H1 (cell line): Measurements from ENCODE around the gene GADL1. TPM values are rescaled to one million over a fixed set of nuclear protein-coding genes. Genes with fewer than 3 reads are reported as not detected.
A peak's percentile ranks its signal among the peaks of the same experiment; 100 is the strongest.

ENCODE experiments used
- CTCF ChIA-PET: fragments of 300-600 bp; sonication (Branson Sonifier 250); formaldehyde crosslinking; loops from one replicate; lab custom pipeline; 2021; ENCODE audit not compliant: partially characterized antibody; lab: Charles Lee
- POLR2A ChIA-PET: fragments of 300-600 bp; sonication (Branson Sonifier 250); formaldehyde crosslinking; loops from one replicate; lab custom pipeline; 2021; ENCODE audit warnings: inconsistent platforms; ENCODE audit not compliant: partially characterized antibody; lab: Charles Lee
- DNase-seq, 2 experiments: peaks; one replicate each; pipeline versions ENCODE4 v3.0.0 to v3.0.0-alpha.2; 2010 to 2022; ENCODE audit warnings: low spot score in 2 of 2, low read depth in 1 of 2, mixed read lengths in 1 of 2
- FAIRE-seq: peaks from 2 replicates; lab custom pipeline; 2011; peaks lifted over from hg19 to GRCh38; lab: Jason Lieb, UNC
- H2AFZ ChIP-seq: 2 replicates; pipeline ENCODE4 v1.8.1; 2012; ENCODE audit warnings: low read length, inconsistent platforms
- H2AK5ac ChIP-seq: 2 replicates; pipeline ENCODE4 v1.6.1; 2013; ENCODE audit warnings: low read depth, low read length
- H2BK120ac ChIP-seq: replicated peaks from 2 replicates; pipeline ENCODE3; 2013; ENCODE audit warnings: low read depth, low read length, inconsistent platforms
- H2BK12ac ChIP-seq: 2 replicates; pipeline ENCODE4 v1.6.1; 2013; ENCODE audit warnings: low read depth, low read length
- H2BK15ac ChIP-seq: 2 replicates; pipeline ENCODE4 v1.6.1; 2013; ENCODE audit warnings: low read length
- H2BK20ac ChIP-seq: 2 replicates; pipeline ENCODE4 v1.6.1; 2013; ENCODE audit warnings: low read length
- H2BK5ac ChIP-seq: 2 replicates; pipeline ENCODE4 v1.6.1; 2013; ENCODE audit warnings: low read depth, low read length
- H3K14ac ChIP-seq: 2 replicates; pipeline ENCODE4 v1.6.1; 2013; ENCODE audit warnings: inconsistent platforms; ENCODE audit not compliant: insufficient read length
- H3K18ac ChIP-seq: 2 replicates; pipeline ENCODE4 v1.6.1; 2013; ENCODE audit warnings: low read length; ENCODE audit errors: extremely low read depth
- H3K23ac ChIP-seq: 2 replicates; pipeline ENCODE4 v1.6.1; 2013; ENCODE audit warnings: inconsistent platforms; ENCODE audit not compliant: insufficient read length
- H3K23me2 ChIP-seq: 2 replicates; pipeline ENCODE4 v1.6.1; 2013; ENCODE audit warnings: low read depth, low read length
- H3K27ac ChIP-seq: 2 replicates; pipeline ENCODE4 v1.6.1; 2011; ENCODE audit warnings: low read depth, low read length, inconsistent platforms
- H3K27me3 ChIP-seq, 4 experiments: replicated peaks in 1 of 4; 1 replicate in 1 of 4; 2 replicates in 3 of 4; pipeline versions ENCODE4 v1.6.1 to v1.8.1; 2011 to 2013; ENCODE audit warnings: low read length in 3 of 4, mild to moderate bottlenecking in 3 of 4, inconsistent platforms in 2 of 4, mixed read lengths in 2 of 4, moderate library complexity in 1 of 4; ENCODE audit not compliant: control insufficient read depth in 3 of 4, insufficient read depth in 3 of 4; ENCODE audit errors: extremely low read depth in 1 of 4
- H3K36me3 ChIP-seq, 4 experiments: 2 replicates each; pipeline versions ENCODE4 v1.6.1 to v1.8.1; 2011 to 2013; ENCODE audit warnings: mild to moderate bottlenecking in 4 of 4, low read length in 3 of 4, moderate library complexity in 2 of 4, control low read depth in 1 of 4, inconsistent platforms in 1 of 4; ENCODE audit not compliant: insufficient read depth in 4 of 4, control insufficient read depth in 2 of 4
- H3K4ac ChIP-seq: replicated peaks from 2 replicates; pipeline ENCODE3; 2013; ENCODE audit warnings: low read length, low read depth, mixed read lengths, inconsistent platforms; ENCODE audit not compliant: insufficient read length
- H3K4me1 ChIP-seq, 4 experiments: replicated peaks in 1 of 4; 1 replicate in 1 of 4; 2 replicates in 3 of 4; pipeline versions ENCODE4 v1.6.1 to v1.8.1; 2011 to 2013; ENCODE audit warnings: low read length in 3 of 4, inconsistent platforms in 2 of 4, mixed read lengths in 1 of 4; ENCODE audit not compliant: insufficient read depth in 4 of 4, control insufficient read depth in 3 of 4
- H3K4me2 ChIP-seq, 2 experiments: 2 replicates each; pipeline versions ENCODE4 v1.6.1 to v1.8.1; 2011 to 2013; ENCODE audit warnings: low read depth in 2 of 2, low read length in 2 of 2, control low read depth in 1 of 2, inconsistent platforms in 1 of 2, mild to moderate bottlenecking in 1 of 2; ENCODE audit not compliant: insufficient read depth in 1 of 2
- H3K4me3 ChIP-seq, 4 experiments: fragments of 200-600, 300-600 bp in 1 of 4; sonication (generic), shearing (Covaris generic), sonication (Bioruptor Twin) in 1 of 4; 2 replicates each; pipeline versions ENCODE4 v1.5.1 to v1.8.1; 2011 to 2016; ENCODE audit warnings: low read length in 4 of 4, low read depth in 3 of 4, control low read depth in 2 of 4, inconsistent platforms in 2 of 4, mild to moderate bottlenecking in 2 of 4, mixed read lengths in 1 of 4, moderate library complexity in 1 of 4; ENCODE audit not compliant: insufficient read depth in 2 of 4; ENCODE audit errors: extremely low read depth in 1 of 4
- H3K56ac ChIP-seq: replicated peaks from 2 replicates; pipeline ENCODE3; 2013; ENCODE audit warnings: low read depth, mild to moderate bottlenecking, mixed read lengths, low read length, inconsistent platforms; ENCODE audit not compliant: insufficient read length
- H3K79me1 ChIP-seq: 2 replicates; pipeline ENCODE4 v1.6.1; 2013; ENCODE audit warnings: low read depth, low read length, control low read depth
- H3K79me2 ChIP-seq, 2 experiments: 2 replicates each; pipeline versions ENCODE4 v1.6.1 to v1.8.1; 2012 to 2013; ENCODE audit warnings: low read length in 2 of 2, mild to moderate bottlenecking in 2 of 2, inconsistent platforms in 1 of 2; ENCODE audit not compliant: insufficient read depth in 2 of 2, control insufficient read depth in 1 of 2
- H3K9ac ChIP-seq, 4 experiments: replicated peaks in 1 of 4; 1 replicate in 1 of 4; 2 replicates in 3 of 4; pipeline versions ENCODE4 v1.6.1 to v1.8.1; 2011 to 2013; ENCODE audit warnings: low read depth in 3 of 4, low read length in 3 of 4, control low read depth in 2 of 4, mild to moderate bottlenecking in 2 of 4, moderate library complexity in 2 of 4, inconsistent platforms in 1 of 4; ENCODE audit errors: extremely low read depth in 1 of 4
- H3K9me3 ChIP-seq, 2 experiments: 2 replicates each; pipeline versions ENCODE4 v1.6.1 to v1.8.1; 2012 to 2013; ENCODE audit warnings: mild to moderate bottlenecking in 2 of 2, moderate library complexity in 2 of 2, control low read depth in 1 of 2, inconsistent platforms in 1 of 2, low read depth in 1 of 2, low read length in 1 of 2, mixed read lengths in 1 of 2; ENCODE audit not compliant: insufficient read depth in 2 of 2
- H4K20me1 ChIP-seq, 2 experiments: replicated peaks in 1 of 2; 2 replicates each; pipeline versions ENCODE3 to v1.8.1; 2011 to 2013; ENCODE audit warnings: inconsistent platforms in 2 of 2, low read length in 2 of 2, mild to moderate bottlenecking in 1 of 2; ENCODE audit not compliant: insufficient read depth in 2 of 2, control insufficient read depth in 1 of 2
- H4K5ac ChIP-seq: 2 replicates; pipeline ENCODE4 v1.6.1; 2013; ENCODE audit warnings: low read length, low read depth, mixed read lengths, inconsistent platforms; ENCODE audit not compliant: insufficient read length
- H4K8ac ChIP-seq: 2 replicates; pipeline ENCODE4 v1.8.0; 2013; ENCODE audit warnings: mild to moderate bottlenecking, moderate library complexity, low read length, inconsistent platforms; ENCODE audit not compliant: insufficient read depth; ENCODE audit errors: extremely low read depth
- H4K91ac ChIP-seq: replicated peaks from 2 replicates; pipeline ENCODE3; 2013; ENCODE audit warnings: low read length, mixed read lengths, inconsistent platforms; ENCODE audit not compliant: insufficient read length
- POLR2A ChIP-seq, 2 experiments: IDR thresholded peaks; 1 replicate in 1 of 2; 2 replicates in 1 of 2; pipeline ENCODE4 v1.6.1; 2011; ENCODE audit warnings: low read depth in 2 of 2, low read length in 2 of 2, mild to moderate bottlenecking in 2 of 2; ENCODE audit errors: control extremely low read depth in 1 of 2
- RAD21 ChIP-seq, 2 experiments: IDR thresholded peaks in 1 of 2; conservative IDR thresholded peaks in 1 of 2; 2 replicates each; pipeline ENCODE4 v1.6.1; 2011; ENCODE audit warnings: low read depth in 2 of 2, low read length in 2 of 2, improper control_type of control experiment in 1 of 2, inconsistent platforms in 1 of 2, mild to moderate bottlenecking in 1 of 2, moderate library complexity in 1 of 2
- polyA plus RNA-seq, 7 experiments: library from polyadenylated mRNA; depleted of rRNA in 3 of 7; stranded (reverse) in 5 of 7; unstranded in 2 of 7; fragments of >200 nt in 5 of 7; fragments of 200-250 nt in 2 of 7; gene quantifications; 1 replicate in 5 of 7; 2 replicates in 1 of 7; 4 replicates in 1 of 7; pipeline versions ENCODE4 v1.2.1 to v1.2.3, GENCODE V29; 2011 to 2013; ENCODE audit warnings: missing spikeins in 2 of 7, mixed read lengths in 2 of 7
- total RNA-seq: library from RNA; stranded (reverse); fragmentation: NEBNext Ultra II Directional; extraction: Animal tissue kit (Norgen Biotek cat#: 25700); gene quantifications from 2 replicates; pipeline ENCODE4 v1.2.1, GENCODE V29; 2021

GADL1 gene
- total and polyA plus RNA-seq, 2 of the 8 experiments (the other 6 are each of a cell fraction or from before 2014, with no cell fraction given), result 0.03 to 0.30 TPM

- Histone ChIP-seq H3K4me3 (no peak overlapping the region), H3K23ac (no peak overlapping the region), H3K79me2 (no peaks in the 10 kb centered on the region), H2BK5ac (no peak overlapping the region), H4K8ac (no peak overlapping the region), H3K4me1 (peaks cover 0 to 7% (median 1%) of the 10 kb centered on the region in 4 experiments; a peak in 3 of 7 replicates), H3K9me3 (no peaks in the 10 kb centered on the region), H2BK120ac (no peak overlapping the region), H3K23me2 (no peaks in the 10 kb centered on the region), H2BK15ac (no peak overlapping the region), H3K4me2 (no peak overlapping the region), H3K56ac (no peak overlapping the region), H3K18ac (no peak overlapping the region), H3K4ac (no peak overlapping the region), H4K91ac (no peak overlapping the region), H3K14ac (no peak overlapping the region), H2AK5ac (no peak overlapping the region), H2AFZ (no peak overlapping the region), H3K9ac (no peak overlapping the region), H3K27ac (no peak overlapping the region), H4K5ac (no peak overlapping the region), H2BK20ac (no peak overlapping the region), H3K79me1 (no peaks in the 10 kb centered on the region), H4K20me1 (no peaks in the 10 kb centered on the region), H2BK12ac (no peak overlapping the region), H3K36me3 (no peaks in the 10 kb centered on the region), H3K27me3 (no peaks in the 10 kb centered on the region)
- TF ChIP-seq RAD21 (IDR thresholded peaks at IDR 0.05 in 1 of 2, conservative IDR thresholded peaks at IDR 0.05 in 1 of 2; ENCODE audit: low read depth in 2 of 2, low read length in 2 of 2), result 0 out of 4 replicates have a peak, but pooled peaks of 1 of the 2 experiments have one; percentile 20
- no peak for TF ChIP-seq POLR2A (IDR thresholded peaks at IDR 0.05; ENCODE audit: control extremely low read depth in 1 of 2, low read depth in 2 of 2, low read length in 2 of 2)
- DNase-seq (no peak), FAIRE-seq (no peak)
- ChIA-PET POLR2A (no interaction called here), CTCF (interaction anchor here (0.6 to 2.5 kb wide), 4 partner anchors 16 to 727 kb away, joined by 3 to 6 read pairs (median 4); no protein-coding TSS in a partner anchor)
Measured at GRCh38 chr3:30912301-30912700, 17.8 kb upstream of the GADL1 start.
